Sigmoid colon (tissue), 4 donors: ENCODE results near the gene PCDH20.

Experiments
- EP300 ChIP-seq, 4 donors: sonication (generic); formaldehyde crosslinking; IDR thresholded peaks; one replicate each; pipeline ENCODE4 v1.6.1; 2017; ENCODE audit warnings: antibody characterized with exemption in 4 of 4
- POLR2A ChIP-seq, 2 donors: fragments of 450-650 bp; IDR thresholded peaks; one replicate each; pipeline ENCODE4 v1.6.1; 2016; ENCODE audit warnings: antibody characterized with exemption in 2 of 2, mild to moderate bottlenecking in 2 of 2, moderate library complexity in 2 of 2
- POLR2AphosphoS5 ChIP-seq, 4 donors: sonication (generic); formaldehyde crosslinking; IDR thresholded peaks; one replicate each; pipeline ENCODE4 v1.6.1; 2017; ENCODE audit warnings: antibody characterized with exemption in 4 of 4
- TF ChIP-seq, protein P1 (sequence below), 4 experiments: fragments of 450-650 bp in 3 of 4; fragments of 200-600 bp in 1 of 4; IDR thresholded peaks; one replicate each; pipeline ENCODE4 v1.5.1; 2016 to 2019; ENCODE audit warnings: antibody characterized with exemption in 4 of 4, mild to moderate bottlenecking in 3 of 4, moderate library complexity in 2 of 4

DNA sequence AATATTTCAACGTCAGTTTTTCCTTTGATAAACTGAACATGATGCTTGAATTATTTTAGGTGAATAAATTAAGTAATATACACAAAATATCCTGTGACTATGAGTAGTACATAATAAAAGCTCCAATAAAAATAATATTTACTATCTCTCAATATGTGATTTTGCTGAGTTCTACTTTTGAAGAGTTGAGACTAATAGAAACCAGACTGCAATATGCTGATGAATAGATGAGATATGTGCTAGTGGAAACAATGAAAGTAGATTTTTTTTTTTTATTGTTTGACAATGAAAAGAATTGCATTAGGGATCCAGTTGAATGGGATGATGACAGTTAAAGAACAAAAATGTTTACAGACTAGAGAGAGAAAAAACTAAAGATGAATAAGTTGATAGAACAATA is 16.4 kb upstream of the PCDH20 start:
- no peak for TF ChIP-seq POLR2A (IDR thresholded peaks at IDR 0.05)
- TF ChIP-seq, protein P1, sequence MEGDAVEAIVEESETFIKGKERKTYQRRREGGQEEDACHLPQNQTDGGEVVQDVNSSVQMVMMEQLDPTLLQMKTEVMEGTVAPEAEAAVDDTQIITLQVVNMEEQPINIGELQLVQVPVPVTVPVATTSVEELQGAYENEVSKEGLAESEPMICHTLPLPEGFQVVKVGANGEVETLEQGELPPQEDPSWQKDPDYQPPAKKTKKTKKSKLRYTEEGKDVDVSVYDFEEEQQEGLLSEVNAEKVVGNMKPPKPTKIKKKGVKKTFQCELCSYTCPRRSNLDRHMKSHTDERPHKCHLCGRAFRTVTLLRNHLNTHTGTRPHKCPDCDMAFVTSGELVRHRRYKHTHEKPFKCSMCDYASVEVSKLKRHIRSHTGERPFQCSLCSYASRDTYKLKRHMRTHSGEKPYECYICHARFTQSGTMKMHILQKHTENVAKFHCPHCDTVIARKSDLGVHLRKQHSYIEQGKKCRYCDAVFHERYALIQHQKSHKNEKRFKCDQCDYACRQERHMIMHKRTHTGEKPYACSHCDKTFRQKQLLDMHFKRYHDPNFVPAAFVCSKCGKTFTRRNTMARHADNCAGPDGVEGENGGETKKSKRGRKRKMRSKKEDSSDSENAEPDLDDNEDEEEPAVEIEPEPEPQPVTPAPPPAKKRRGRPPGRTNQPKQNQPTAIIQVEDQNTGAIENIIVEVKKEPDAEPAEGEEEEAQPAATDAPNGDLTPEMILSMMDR (IDR thresholded peaks at IDR 0.05), result no peak
- TF ChIP-seq POLR2AphosphoS5 (IDR thresholded peaks at IDR 0.05), result no peak
- TF ChIP-seq EP300 (IDR thresholded peaks at IDR 0.05), result no peak
